Activated effector memory CD4-positive, alpha-beta T cell treated with Interleukin-2 at 50 U/mL for 16 hours (primary cell): Measurements from ENCODE around the gene OR52I2.

Source experiments
- DNase-seq: peaks from one replicate; pipeline ENCODE4 v3.0.0-alpha.2; 2020

OR52I2 gene

DNA sequence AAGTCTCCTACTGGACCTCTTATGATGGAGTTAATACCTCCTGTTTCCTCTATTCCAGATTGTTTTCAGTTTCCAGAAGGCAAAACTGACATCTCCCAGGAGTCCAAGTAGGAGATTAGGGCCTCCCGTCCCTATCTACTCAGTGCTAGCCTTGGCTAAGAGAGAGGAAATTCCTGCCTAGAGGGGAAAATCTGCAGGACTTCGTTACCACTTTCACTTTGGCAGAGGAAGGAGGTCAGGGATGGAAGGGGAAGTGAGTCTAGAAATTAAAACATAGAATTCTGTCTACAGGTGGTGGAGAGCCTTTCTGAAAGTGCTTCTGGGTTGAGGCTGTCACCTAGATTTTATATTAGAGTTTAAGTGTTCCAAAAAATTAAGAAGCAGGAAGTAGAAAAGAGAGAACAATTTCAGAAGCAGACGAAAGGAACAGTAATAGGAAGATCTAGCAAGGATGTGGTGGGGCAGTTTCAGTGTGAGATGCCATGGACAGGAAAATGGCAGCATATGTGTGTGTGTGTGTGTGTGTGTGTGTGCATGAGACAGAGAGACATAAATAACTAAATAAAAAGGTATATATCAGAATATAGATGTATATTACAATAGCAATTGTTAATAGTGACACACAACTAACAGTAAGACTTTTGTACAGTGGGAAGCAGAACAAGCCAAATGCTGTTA lies 28.9 kb downstream of the OR52I2 start:
- DNase-seq: no peak

DNA sequence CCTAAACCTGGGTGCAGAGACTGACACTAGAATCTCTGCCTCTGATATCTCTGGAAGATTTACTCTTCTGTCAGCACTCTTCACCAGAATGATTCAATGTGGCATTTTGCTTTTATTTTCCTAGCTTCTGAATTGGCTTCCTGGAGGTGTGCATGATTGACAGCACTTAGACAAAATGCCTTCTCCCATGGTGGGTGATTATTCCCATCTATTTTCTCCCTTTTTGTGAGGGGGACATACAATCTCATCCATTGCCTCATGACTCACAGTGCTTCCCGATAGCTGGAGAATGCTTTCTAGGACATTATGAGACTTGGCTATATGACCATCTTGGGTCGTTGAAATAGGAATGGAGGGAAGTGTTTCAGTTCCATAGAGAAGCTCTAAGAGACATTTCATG lies 30.4 kb downstream of the OR52I2 start:
- DNase-seq: no peak

DNA sequence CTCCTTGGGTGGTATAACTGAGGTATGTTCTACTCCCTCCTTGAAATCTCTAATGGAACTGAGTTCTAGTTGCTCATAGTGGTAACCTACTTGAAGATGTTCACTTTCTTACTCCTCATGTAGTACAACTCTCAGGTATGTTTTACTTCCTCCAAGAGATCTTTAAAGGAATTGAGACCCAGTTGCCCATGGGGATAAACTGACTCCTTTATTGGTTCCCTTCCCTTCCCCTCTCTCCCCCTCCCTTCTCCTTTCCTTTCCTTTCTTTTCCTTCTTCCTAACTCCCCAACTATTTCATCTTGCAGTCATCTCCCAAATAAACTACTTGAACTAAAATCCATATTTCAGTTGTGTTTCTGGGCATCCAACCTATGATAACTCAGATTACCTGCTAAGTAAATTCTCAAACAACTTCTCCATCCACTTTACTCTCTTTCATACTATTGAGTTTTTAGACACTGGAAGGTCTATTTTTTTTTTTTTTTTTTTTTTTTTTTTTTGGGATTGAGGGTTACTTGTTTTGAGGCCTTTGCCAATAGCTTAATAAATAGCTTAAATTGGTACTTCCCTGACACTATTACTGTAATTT lies 34.4 kb downstream of the OR52I2 start:
- DNase-seq: no peak

DNA sequence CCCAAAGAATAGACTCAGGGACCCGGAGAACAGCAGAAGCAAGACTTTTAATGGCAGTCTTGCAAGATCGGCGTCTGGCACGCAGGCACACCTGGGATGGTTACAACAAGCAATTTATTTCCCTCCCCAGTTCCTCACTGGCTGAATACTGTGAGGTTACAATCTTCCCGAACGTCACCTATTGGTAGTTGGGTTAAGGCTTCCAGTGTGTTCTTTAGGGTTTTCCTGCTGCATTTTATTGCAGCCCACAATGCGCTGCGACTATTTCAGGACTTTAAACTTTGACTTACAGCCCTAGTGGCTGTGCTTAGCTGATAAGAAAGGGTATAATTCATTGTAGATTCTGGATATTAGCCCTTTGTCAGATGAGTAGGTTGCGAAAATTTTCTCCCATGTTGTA lies 38.0 kb downstream of the OR52I2 start:
- DNase-seq: no peak

DNA sequence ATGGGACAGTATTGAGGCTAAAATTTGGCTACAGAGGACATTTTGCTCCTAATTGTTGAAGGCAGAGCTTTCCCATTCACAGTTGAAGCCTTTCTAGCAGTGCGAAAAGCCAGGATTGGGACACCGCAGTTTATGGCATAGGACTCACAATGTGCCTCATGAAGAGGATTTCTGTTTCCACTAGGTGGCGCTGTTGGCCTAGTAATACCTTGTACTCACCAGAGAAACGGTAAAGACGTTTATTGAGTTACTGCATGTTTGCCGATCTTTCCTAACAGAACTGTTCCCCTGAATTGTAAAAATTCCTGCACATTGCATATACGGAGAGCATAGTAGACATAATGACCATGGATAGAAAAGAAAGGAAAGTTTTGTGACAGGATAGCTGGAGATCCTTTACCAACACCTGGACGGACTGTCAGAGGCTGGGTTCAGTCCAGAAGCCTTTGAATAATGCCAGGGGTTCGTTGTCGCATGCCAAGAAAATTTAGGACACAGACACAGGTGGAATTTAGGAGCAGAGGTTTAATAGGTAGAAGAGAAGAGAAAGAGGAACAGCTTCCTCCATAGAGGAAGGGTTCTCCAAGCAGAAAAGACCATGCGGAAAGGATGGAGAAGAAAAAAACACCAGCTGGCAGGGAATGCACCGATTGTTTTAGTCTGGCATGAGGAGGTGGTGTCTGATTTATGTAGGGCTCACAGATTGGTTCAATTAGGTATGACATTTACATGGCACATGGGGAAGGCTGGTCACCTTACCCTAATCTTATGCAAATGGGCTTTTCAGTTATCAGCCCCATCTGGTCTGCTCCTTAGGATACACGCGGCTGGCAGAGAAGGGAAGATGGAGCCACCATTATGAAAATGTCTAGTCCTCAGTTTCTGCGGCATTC lies 44.9 kb downstream of the OR52I2 start:
- DNase-seq: no peak

DNA sequence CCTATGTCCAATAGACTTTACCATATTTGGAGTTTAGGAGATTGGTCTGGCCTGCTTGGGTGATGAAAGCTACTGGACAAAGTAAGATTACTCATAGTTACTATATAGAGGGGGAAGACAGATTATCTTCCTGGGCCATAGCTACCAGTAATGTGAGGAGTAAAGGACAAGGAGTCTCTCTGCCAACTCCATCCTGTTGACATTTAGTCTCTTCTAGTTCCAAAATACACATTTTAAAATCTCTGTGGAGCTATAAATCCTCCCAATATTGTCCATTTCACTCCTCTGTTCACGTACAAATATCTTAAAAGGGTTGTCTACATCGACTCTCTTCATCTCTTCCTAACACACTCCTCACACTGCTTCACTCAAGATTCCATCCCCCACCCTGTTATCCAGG lies 54.6 kb downstream of the OR52I2 start:
- DNase-seq: no peak

DNA sequence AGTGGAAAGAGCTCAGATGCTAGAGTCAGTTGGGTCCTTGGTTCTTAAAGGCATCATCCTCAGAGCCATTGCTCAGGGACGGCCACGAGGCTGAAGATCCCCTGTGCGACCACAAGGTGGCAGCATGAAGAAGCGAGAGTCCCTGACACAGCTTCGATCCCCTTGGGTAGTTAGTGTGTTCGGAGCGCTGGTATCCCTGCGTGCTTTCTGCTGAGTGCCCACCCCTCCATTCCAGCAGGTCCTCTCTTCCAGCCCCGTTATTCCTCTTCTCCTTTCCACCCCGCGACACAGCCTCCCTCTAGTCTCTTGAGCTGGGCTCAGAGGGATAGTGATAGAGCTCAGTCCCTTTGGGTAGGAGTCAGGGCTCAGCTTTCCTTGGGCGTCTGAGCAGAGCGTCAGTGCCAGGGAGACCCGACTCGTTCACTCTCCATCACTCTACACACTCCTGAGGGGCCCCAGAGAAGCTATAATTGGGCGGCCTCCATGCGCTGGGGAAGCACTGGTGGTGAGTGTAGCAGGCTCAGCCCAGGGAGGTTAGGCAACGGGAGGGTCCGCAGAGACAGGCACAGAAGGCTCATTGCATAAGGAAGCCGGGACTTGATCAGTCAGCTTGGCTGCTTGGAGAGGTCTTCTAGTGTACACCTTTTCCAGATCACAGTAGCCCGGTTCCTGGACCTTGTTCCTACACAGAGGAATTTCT lies 55.6 kb downstream of the OR52I2 start, which contains the start of gene OR51D1:
Gene OR51D1, plus strand, starts transcription at position 516 of the 700 bp plus-strand sequence. CDS start 2,314 bp downstream, outside the sequence.
- peak; percentile 45 for DNase-seq

DNA sequence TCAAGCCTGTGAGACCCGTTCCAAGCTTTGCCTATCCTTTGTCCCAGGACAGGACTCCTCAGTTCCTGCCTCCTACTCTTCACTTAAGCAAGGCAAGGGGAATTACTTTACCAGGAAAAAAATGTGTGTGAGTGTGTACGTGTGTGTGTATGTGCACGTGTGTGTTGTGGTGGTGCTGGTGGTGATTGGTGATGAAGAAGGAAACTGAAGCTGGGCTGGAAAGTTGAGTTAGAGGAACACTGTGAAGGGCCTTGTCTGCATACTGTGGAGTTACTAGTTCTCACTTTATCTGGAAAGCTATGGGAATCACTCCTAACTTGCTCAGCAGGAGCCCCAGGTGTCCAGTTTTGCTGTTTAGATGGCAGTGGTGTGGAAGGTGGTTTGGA lies 56.1 kb downstream of the OR52I2 start:
- no peak for DNase-seq

DNA sequence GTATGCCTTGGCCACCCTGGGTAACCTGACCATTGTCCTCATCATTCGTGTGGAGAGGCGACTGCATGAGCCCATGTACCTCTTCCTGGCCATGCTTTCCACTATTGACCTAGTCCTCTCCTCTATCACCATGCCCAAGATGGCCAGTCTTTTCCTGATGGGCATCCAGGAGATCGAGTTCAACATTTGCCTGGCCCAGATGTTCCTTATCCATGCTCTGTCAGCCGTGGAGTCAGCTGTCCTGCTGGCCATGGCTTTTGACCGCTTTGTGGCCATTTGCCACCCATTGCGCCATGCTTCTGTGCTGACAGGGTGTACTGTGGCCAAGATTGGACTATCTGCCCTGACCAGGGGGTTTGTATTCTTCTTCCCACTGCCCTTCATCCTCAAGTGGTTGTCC lies 58.4 kb downstream of the OR52I2 start:
- DNase-seq: no peak

DNA sequence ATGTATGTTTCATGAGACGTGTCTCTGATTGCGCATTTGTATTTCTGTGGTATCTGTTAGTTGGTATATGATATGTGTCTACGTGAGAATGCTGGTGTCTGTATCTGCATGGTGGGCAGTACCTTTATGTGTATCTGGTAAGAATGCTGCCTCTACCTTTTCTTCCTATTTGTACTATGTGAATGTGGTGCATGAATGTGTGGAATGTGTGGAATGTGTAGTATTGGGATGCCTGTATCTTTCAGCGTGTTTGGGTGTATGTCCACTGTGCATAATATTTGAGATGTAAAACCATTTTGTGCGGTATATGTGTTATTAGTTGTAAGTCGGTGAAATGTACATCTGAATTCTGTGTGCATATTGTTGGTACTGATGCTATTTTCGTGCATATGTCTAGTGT lies 60.0 kb downstream of the OR52I2 start:
- DNase-seq: no peak

DNA sequence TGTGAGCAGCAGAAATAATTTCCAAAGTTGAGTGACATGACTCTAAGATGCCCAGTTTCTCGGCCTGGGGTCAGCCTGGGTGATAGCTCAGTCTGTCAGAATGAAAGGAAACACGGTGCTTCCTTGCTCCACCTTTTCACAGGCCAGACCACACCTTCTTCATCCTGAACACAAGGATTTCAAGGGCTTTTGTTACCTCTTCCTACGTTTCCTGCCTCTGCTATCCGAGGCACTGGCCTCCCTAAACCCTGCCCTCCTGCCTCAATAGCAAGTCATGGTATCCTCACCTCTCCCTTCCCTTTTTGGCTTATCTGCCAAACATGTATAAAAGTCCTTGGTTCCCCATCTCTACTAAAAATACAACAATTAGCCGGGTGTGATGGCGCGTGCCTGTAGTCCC lies 60.5 kb downstream of the OR52I2 start:
- DNase-seq: no peak
